SIG-M5 (cell line): ENCODE measurements around the gene TMEM150A.
"Not testable (repeated sequence)": the region's sequence is repeated elsewhere in the genome, so short reads cannot be mapped to it uniquely, and the experiment has no call there.

Experiments used
- DNase-seq: peaks from one replicate; lab custom pipeline; 2025; lab: John Stamatoyannopoulos, UW

Gene TMEM150A

DNA sequence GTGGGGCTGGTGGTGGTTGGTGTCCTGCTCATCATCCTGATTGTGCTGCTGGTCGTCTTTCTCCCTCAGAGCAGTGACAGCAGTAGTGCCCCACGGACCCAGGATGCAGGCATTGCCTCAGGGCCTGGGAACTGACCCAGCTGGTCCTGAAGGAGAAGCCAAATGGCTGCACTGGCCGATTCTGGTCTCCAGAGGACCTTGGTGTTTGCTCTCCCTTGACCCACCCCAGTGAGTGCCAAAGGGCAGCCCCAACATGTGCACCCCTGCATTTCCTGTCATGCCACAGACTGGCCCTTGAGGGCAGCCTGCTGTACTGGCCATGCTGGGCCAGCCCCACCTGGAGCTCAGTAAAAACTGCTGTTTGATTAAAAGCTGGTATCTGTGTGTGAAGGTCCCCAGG is 9.5 kb downstream of the TMEM150A start:
- DNase-seq: no peak

DNA sequence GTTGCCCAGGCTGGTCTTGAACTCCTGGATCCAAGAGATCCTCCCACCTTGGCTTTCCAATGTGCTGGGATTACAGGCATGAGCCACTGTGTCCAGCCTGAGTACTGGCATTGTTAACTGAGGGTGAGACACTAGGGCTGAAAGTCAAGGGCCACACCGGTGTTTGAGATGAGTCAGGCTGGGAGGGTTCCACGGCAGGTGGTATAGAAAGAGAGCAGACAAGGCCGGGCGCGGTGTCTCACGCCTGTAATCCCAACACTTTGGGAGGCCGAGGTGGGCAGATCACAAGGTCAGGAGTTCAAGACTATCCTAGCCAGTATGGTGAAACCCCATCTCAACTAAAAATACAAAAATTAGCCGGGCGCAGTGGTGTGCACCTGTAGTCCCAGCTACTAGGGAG is 10.2 kb downstream of the TMEM150A start:
- not testable (repeated sequence) for DNase-seq

DNA sequence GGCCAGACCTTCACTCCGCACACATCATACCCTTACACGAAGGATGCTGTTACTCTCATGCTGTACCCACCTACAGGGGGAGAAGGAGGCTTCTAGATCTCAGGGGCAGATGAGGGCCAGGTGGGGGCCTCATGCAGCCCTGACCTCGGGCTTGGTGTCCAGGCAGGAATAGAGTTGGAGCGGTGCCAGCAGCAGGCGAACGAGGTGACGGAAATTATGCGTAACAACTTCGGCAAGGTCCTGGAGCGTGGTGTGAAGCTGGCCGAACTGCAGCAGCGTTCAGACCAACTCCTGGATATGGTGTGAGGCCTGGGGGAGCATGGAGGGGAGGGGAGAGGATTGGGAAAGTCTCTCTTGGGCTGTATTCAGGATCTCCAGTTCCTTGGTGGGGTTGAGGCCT is 10.9 kb downstream of the TMEM150A start:
- no peak for DNase-seq

DNA sequence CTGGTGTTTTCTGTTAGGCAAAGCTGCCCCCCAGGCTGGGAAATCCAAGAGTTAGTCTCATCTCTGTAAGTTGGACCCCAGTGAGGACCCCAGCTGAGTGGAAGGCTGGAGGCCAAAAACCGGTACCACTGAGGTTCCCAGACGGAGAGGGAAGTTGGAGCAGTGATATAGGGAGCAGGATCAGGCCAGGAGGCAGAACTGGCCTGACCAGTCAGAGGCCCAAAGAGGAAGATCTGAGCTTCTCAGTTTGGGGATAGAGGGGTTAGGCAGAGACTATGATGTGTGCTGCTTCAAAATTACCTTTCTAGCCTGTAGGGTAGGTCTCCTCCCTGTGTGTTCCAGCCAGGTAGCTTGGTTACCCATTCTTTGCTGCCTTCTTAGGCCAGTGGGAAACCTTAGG is 11.5 kb downstream of the TMEM150A start:
- no peak for DNase-seq

DNA sequence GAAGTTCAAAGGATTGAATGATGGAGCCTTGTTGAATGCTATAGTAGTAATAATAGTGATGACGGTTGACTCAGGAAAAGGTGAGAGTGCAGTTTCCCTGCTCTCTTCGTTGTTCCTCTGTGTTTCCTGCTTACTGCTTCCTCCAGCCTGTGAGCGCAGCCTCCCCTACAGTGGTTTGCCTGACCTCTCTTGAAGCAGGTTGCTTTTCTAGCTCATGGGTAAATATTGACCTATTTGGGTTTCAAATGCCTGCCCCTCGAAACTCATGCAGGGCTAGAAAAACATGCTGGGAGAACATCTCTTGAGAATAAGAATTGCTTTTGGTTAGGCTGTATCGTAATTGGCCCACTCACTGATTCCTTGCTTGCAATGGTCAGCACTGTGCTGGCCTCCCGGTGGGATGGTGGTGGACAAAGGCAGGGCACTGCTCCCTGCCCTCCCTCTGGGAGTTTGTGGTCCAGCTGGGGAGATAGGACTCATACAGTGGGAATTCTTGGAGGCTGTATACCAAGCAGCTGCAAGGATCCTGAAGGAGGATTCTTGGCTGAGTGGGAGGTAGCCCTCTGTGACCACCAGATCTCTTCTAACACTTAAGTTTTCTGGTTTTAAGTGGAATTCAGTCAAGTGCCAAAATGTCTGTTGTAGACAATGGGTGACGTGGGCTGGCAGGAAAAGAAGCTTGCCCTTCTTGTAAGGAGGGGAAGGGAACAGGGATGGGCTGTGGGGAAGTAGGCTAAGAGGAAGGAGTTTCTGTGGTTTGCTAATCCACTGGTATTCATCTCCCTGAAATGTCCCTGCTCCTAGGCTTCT is 12.3 kb downstream of the TMEM150A start:
- no peak for DNase-seq

DNA sequence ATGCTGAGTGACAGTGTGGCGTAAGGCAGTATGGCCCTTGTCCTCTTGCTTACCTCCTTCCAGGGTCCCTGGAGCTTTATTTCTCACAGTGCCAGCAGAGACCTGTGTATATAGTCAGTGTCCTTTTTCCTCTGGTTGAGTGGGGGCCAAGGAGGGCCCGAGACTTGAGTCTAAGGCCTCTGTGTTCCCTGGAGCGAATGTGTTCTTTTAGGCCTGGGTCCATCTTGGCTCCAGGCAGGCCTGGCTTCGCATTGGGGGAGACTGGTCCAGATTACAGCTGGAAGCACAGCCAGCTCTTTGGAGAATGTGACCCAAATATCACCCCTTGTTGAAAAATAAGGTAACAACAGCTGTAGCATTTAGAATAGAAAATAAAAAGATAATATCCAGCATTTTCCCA is 13.3 kb downstream of the TMEM150A start:
- DNase-seq: no peak

DNA sequence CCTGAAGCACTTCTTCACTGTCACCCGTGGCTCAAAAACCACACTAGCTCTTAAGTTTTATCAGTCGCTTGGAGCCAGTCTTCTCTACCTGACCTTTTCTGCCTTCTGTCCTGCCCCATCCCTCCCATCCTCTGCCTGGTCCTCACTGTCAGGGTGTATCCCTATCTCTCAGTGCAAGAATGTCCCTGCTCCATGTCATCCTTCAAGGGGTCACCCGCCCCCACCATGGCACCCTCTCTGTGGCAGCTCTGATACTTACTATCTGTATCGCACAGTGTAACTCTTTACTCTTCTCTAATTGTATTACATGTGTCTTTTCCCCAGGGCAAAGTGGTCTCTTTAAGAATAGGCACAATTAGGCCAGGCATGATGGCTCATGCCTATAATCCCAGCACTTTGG is 13.9 kb downstream of the TMEM150A start:
- no peak for DNase-seq

GRCh38 chr2:85588236-85588635 is 14.3 kb downstream of the TMEM150A start:
- no peak for DNase-seq

DNA sequence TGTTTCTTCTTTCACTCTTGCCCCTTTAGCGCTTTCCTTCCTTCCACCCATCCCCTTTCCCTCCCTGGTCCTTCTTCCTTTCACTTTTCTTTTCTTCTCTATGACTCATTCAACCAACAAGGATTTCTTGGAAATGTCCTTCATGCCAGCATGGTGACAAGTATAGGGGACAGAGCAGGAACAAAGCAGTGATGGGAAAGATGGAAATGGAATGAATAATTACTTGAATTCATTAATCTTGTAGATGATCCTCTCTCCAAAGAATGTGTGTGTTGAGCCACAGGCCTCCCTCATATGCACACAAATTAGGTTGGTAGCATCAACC is 16.8 kb downstream of the TMEM150A start:
- no peak for DNase-seq

- DNase-seq: no peak
Measured at GRCh38 chr2:85584857-85585780, 17.4 kb downstream of the TMEM150A start.

DNA sequence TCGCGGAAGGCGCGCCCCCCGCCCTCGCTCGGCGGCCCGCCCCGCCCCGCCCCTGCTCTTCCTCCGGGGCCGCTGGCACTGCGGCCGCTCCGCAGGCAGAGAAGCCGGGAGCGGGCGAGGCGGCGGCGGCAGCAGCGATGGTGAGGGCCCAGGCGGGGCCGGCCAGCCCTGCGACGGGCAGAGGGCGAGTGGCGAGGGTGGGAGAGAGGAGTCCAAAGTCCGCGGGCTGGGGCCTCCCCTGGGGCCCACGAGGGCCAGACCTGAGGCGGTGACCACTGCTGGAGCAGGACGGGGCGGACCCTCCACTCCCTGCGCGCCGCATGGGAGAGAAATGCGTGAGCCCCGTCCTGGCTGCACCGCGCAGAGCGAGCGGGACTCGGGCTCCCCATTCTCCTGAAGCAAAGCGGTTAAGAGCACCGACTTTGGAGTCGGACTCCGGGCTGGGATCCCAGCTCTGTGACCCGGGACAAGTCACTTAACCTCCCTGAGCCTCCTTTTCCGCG is 18.1 kb downstream of the TMEM150A start, which contains the start of gene VAMP5:
Gene VAMP5 (plus strand): TSS at position 78 of the 503 bp plus-strand sequence. CDS start 60 bp downstream, at position 138.
- DNase-seq: no peak

GRCh38 chr2:85583667-85584353 is 18.7 kb downstream of the TMEM150A start:
- no peak for DNase-seq

- DNase-seq: no peak
Measured at GRCh38 chr2:85582492-85582891, 20.0 kb downstream of the TMEM150A start.

- DNase-seq: no peak
Measured at GRCh38 chr2:85580206-85580605, 22.3 kb downstream of the TMEM150A start.

DNA sequence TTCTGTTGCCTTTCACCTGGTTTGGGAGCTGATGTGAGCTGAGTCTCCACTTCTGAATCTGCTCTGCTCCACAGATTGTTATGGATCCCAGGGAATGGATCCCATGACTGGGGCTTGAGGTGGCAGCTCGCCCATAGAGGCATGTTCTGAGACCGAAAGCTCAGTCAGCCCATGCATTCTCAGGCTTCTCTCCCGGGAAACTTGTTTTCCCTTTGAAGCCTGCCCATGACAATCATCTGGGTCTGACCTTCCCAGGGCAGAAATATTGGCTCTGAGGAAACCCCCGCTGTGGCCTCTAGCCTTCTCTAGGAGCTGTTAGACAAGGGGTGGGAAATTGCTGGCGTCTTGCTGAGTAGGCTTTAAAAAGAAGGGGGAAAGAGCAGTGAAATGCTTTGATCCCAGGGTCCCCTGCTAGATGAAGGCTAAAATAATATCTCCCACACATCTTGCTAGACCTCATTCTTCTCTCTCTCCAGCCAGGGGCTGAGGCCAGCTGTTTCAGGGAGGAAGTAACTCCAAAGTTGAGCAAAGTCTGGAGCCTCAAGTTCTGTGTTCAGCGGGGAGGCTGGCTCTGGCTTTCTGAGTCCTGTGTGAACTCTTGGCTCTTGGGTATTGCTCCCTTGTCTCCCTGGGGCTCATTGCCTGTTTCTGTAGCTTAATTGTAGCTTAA is 23.1 kb downstream of the TMEM150A start:
- DNase-seq: peak; percentile 87

DNA sequence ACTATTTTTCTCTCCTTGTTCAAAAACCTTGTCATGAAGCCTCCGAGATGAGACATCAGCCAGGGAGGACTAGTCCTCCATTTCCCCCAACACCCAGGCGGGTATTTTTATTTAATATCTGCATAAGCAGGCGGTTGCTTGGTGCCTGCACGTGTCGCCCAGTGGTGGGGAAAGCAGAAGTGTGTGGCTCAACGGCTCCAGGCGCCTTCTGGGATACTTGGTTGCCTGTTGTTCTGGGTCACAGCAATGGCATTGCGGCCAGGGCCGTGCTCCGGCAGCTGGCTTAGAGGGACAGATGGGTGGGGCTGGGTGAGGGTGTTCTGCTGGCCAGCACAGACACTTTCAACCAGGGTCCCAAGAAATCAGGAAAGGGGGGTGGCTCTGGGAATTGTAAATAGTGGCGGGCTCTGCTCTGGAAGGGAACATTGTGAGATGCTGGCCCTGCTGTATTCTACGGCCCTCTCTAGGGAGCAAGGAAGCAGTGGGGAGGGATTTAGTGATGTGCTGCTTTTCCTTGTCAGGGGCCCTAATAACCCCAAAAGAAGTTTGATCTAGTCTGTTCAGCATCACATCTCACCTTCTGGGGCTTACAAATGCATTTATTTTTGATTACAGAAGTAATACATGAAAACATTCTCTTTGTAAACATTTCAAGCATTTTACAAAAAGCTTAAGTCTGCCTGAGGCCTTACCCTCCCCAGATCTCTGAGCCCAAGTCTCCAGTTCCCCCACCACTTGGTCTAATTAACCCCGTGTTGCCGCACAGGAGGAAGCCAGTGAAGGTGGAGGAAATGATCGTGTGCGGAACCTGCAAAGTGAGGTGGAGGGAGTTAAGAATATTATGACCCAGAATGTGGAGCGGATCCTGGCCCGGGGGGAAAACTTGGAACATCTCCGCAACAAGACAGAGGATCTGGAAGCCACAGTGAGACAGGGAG is 24.0 kb downstream of the TMEM150A start:
- peak; percentile 31 for DNase-seq

- no peak for DNase-seq
Measured at GRCh38 chr2:85577386-85578242, 24.9 kb downstream of the TMEM150A start, which contains the start of gene VAMP8. TSS of gene VAMP8 (plus strand) at chr2:85577586. CDS start at chr2:85577647, 61 bp downstream.

GRCh38 chr2:85577063-85577385 is 25.5 kb downstream of the TMEM150A start:
- no peak for DNase-seq

- DNase-seq: no peak
Measured at GRCh38 chr2:85575739-85576138, 26.8 kb downstream of the TMEM150A start.

DNA sequence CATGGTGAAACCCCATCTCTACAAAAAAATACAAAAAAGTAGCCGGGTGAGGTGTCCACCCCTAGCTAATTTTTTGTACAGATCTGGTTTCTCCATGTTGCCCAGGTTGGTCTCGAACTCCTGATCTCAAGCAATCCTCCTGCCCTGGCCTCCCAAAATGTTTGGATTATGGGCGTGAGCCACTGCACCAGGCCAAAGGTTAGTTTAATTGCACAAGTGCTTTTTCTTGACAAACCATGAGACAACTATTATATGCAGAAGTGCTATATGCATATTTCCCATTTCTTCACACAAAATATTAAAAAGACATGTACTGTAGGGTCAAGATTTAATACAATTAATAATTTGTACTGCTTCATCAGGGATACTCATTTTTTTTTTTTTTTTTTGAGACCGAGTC is 36.2 kb downstream of the TMEM150A start:
- DNase-seq: no peak
